HG03196 (cell line): Measurements from ENCODE around the gene TP53BP1.

Experiments
- ATAC-seq: cut with Tn5 transposase; IDR thresholded peaks from one replicate; pipeline ENCODE4 v1.9.1; 2021; ENCODE audit not compliant: unreplicated experiment

Gene TP53BP1

GRCh38 chr15:43493703-43494472, 932 bp upstream of the TP53BP1 start:
- no peak for ATAC-seq

- ATAC-seq: no peak
Observed at GRCh38 chr15:43492266-43492665, 690 bp downstream of the TP53BP1 start.

DNA sequence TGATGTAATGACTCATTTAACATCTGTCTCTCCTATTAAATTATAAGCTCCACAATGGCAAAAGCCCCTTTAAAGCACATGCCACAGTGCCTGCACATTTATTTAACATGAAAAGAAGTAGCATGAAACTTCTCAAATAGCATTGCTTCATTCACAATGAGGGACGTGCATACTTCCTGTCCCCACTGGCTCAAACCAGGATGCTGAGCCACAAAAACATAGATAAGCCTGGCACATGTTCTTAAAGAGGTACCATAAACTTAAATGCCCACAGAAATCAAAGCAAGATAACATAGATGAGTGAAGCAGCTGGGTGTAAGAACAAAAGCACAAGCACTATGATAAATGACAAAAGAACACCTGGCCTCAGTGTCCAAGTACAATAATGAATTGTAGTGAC, 3.8 kb downstream of the TP53BP1 start:
- no peak for ATAC-seq

- no peak for ATAC-seq
Observed at GRCh38 chr15:43488790-43489189, 4.2 kb downstream of the TP53BP1 start.

DNA sequence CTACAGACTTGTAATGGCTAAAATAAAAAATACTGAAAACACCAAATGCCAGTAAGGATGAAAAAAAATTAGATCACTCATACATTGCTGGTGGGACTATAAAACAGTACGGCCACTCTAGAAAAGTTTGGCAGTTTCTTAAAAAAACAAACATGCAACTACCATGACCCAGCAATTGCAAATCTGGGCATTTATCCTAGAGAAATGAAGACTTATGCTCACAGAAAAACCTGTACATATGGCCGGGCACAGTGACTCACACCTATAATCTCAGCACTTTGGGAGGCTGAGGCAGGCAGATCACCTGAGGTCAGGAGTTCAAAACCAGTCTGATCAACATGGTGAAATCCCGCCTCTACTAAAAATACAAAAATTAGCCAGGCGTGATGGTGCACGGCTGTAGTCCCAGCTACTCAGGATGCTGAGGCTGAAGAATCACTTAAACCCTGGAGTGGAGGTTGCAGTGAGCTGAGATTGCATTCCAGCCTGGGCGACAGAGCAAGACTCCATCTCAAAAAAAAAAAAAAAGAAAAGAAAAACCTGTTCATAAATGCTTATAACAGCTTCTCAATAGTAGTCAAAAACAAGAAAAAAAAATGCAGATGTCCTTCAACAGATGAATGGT, 5.6 kb downstream of the TP53BP1 start:
- no peak for ATAC-seq

- ATAC-seq: no peak
Observed at GRCh38 chr15:43484455-43484854, 8.5 kb downstream of the TP53BP1 start.

DNA sequence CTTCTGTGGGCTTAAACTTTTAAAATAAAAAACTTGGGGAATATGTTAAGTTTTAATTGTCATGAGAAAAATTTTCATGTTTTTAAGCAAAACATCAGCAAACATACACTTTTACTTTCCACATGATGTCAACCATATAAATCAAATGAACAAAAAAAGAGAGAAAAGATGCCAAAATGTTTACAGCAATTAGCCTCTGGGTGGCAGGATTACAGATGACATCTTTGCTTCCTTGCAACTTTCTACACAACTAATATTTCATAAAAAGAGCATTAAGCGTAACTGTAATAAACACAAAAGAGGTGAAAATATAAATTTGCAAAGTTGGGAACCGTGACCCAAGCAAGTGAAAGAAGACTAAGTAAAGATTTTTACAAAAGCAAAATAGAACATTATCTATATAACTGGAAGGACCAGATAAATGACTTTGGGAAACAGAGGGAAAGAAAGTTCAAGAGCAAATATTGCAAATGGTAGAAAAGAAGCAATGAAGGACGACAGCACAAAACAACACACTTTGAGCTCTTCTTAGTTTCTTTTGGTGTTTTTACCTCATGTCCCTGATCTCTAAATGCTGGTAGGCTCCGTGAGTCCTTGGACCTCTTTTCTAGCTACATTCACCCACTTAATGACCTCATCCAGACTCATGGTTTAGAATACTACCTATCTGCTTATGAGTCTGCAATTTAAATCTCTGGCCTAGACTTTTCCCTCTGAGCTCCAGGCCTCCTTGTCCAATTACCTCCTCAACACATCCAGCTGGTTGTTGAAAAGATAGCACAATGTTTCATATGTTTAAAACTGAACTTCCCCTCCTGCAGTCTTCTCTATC, 9.4 kb downstream of the TP53BP1 start:
- no peak for ATAC-seq

DNA sequence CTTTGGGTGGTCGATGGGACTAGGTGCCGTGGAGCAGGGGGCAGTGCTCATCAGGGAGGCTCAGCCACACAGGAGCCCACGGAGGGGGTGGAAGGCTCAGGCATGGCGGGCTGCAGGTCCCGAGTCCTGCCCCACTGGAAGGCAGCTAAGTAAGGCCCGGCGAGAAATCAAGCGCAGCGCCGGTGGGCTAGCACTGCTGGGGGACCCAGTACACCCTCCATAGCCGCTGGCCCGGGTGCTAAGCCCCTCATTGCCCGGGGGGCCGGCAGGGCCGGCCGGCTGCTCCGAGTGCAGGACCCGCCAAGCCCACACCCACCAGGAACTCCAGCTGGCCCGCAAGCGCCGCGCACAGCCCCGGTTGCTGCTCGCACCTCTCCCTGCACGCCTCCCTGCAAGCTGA, 19.1 kb downstream of the TP53BP1 start:
- no peak for ATAC-seq

DNA sequence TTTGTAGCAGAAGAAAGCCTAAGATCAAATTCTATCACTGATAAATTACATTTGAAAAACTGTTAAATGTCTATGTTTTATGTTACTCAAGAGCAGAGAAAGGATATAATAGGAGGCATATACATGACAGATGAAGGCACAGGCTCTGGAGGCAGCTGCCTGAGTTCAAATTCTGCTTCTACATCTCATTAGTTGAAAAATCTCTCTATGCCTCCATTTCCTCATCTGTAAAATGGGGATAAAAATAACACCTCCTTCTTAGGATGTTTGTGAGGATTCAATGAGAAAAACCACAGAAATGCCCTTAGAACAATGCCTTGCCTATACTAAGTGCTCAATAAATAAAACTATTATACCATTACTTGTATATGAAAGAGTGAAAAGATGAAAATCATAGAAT, 21.0 kb downstream of the TP53BP1 start:
- no peak for ATAC-seq

DNA sequence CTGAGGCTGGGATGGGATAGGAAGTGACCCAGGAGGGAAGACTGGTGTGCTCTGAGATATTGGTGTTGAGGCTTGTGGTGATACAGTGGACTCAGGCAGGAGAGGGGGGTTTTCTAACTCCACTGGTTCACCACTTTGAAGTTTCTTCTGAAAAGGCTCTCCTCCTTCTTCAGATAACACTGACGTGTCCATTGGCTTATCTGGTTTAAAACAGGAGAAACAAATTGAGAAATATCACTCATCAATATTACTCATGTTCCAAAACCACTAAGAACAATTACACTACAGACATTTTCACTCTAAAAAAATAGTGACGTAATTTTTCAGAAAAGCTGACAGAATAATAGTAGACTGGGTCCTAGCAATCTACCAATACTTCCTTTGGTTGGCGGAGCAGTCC, 23.1 kb downstream of the TP53BP1 start:
- ATAC-seq: no peak

DNA sequence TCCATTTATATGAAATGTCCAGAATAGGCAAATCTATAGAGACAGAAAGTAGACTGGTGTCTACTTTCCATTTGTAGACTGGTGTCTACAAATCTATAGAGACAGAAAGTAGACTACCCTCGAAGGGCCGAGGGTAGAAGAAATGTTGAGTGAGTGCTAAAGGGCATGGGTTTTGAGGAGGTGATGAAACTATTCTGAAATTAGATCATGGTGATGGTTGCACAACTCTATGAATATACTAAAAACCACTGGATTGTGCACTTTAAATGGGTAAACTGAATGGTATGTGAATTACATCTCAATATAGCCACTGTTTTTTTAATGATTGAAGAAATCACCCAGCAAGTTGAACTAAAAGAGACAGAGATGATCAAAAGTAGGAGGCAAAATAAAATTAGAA, 27.9 kb downstream of the TP53BP1 start:
- ATAC-seq: no peak

GRCh38 chr15:43463998-43464397, 29.0 kb downstream of the TP53BP1 start:
- ATAC-seq: no peak

GRCh38 chr15:43463507-43463906, 29.4 kb downstream of the TP53BP1 start:
- no peak for ATAC-seq

DNA sequence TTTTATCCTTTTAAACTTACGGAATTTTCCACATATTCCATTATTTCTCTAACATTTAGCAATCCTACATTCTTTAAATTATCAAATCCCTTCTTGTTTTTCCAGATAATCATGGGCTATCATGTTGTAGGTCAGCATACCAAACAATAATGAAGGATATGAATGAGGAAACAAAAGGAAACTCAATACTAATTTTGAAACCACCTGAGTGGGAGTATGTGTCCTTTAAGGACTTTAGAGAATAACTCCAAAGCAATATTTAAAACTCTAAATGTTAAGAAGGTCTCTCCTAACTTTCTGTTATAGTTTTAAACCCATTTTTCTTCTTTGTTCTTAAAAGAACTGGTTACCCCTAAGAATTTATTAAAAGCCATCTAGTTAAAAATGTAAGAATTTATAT, 43.0 kb downstream of the TP53BP1 start:
- ATAC-seq: no peak

GRCh38 chr15:43446344-43446743, 46.6 kb downstream of the TP53BP1 start:
- ATAC-seq: no peak

GRCh38 chr15:43441316-43441715, 51.6 kb downstream of the TP53BP1 start:
- no peak for ATAC-seq

DNA sequence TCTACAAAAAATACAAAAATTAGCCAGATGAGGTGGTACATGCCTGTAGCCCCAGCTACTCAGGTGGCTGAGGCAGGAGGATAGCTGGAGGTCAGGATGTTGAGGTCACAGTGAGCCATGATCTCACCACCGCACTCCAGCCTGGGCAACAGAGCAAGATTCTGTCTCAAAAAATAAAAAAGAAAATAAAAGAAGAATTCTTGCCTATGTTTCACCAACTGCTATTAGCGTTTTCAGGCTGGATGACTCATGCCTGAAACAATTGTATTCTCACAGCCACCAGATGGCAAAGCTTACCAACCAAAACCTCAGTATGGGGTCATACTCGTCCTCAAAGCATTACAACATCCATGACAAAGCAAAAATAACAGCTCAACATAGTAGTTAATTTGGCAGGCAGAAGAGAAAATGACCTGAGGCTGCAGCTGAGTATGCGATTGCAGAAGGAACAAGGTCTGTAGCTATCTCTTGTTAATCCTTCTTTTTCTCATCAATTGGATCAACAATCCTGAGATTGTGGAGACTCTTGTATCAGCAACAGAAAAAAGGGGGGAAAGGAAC, 52.2 kb downstream of the TP53BP1 start:
- peak; percentile 67 for ATAC-seq

DNA sequence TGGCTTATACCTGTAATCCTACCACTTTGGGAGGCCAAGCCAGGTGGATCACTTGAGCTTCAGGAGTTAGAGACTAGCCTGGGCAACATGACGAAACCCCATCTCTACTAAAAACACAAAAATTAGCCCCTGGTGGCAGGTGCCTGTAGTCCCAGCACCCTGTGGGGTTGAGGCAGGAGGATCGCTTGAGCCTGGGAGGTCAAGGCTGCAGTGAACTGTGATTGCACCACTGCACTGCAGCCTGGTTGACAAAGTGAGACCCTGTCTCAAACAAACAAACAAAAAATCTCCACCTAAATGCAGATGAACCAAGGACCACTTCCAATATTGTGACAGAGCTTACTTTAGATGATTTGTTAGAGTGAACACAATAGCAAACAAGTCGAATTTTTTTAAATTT, 53.7 kb downstream of the TP53BP1 start:
- no peak for ATAC-seq

GRCh38 chr15:43436395-43436794, 56.6 kb downstream of the TP53BP1 start:
- no peak for ATAC-seq

- ATAC-seq: no peak
Observed at GRCh38 chr15:43434446-43434845, 58.5 kb downstream of the TP53BP1 start.

DNA sequence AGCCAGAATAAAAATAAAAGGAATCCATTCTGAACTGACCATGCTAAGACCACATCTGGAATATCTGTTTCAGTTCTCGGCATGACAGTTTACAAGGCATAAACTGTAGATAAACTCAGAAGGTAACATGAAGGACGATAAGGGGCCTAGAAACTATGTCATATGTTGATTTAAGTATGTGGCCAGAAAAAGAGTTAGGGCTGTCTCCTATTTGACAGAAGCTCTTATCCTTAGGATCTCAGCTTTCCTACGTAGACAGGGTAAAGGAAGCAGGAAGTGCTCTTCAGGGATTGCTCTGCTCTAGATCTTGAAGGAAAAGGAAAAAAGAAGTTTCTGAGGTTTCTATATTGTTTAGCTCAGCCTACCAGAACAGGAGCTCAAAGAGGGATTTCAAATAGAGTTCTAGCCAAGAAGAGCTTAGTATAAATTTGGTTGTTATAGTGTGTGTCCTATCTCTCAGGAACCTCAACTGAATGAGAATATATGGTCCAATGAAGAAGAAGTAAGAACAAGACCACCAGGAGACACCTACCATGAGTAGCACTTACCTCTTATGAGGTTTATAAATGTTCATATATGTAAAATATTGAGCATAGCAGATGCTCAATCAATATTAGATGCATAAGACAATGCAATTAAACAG, 59.2 kb downstream of the TP53BP1 start:
- no peak for ATAC-seq
